ENCODE measurements around the gene GRHL1.

DNA sequence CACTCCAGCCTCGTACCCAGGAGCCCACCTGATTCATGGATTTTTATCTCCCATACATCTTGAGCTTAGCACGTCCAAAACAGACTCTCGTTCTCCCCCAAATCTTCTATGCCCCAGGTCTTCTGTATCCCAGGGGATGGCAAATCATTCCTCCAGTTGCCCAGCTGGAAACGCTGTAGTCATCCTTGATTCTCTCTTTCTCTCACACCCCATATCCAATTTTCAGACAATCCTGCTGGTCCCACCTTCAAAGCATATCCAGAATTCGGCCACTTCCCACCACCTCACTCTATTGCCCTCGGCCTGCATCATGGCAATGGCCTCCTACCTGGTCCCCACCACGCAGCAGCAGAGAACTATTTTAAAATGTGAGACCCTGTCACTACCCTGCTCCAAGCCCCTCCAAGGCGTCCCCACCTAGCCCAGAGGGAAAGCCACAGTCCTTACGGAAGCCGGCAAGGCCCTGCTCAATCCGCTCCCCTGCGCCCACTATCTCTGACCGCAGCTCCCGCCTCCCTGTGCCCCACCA, 1.4 kb upstream of the GRHL1 start:
- TF ChIP-seq POLR2A (IDR thresholded peaks at IDR 0.05) = no peak
- TF ChIP-seq, protein P1, sequence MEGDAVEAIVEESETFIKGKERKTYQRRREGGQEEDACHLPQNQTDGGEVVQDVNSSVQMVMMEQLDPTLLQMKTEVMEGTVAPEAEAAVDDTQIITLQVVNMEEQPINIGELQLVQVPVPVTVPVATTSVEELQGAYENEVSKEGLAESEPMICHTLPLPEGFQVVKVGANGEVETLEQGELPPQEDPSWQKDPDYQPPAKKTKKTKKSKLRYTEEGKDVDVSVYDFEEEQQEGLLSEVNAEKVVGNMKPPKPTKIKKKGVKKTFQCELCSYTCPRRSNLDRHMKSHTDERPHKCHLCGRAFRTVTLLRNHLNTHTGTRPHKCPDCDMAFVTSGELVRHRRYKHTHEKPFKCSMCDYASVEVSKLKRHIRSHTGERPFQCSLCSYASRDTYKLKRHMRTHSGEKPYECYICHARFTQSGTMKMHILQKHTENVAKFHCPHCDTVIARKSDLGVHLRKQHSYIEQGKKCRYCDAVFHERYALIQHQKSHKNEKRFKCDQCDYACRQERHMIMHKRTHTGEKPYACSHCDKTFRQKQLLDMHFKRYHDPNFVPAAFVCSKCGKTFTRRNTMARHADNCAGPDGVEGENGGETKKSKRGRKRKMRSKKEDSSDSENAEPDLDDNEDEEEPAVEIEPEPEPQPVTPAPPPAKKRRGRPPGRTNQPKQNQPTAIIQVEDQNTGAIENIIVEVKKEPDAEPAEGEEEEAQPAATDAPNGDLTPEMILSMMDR (IDR thresholded peaks at IDR 0.05) = no peak
- TF ChIP-seq POLR2AphosphoS5 (IDR thresholded peaks at IDR 0.05; ENCODE audit: insufficient read depth in 1 of 2, low read depth in 1 of 2) = no peak

Data from vagina (tissue), 2 donors.